HUES64 (cell line): ENCODE results near the gene NEK3.
"Not testable (repeated sequence)": the region's sequence is repeated elsewhere in the genome, so short reads cannot be mapped to it uniquely, and the experiment has no call there.

Experiments used
- H3K27ac ChIP-seq: 2 replicates; pipeline ENCODE4 v1.7.0; 2013; ENCODE audit warnings: low read depth, low read length, inconsistent platforms
- H3K27me3 ChIP-seq: 2 replicates; pipeline ENCODE4 v1.6.1; 2013; ENCODE audit warnings: mild to moderate bottlenecking, low read length; ENCODE audit not compliant: insufficient read depth
- H3K36me3 ChIP-seq: 2 replicates; pipeline ENCODE4 v1.6.1; 2013; ENCODE audit warnings: mild to moderate bottlenecking, low read length; ENCODE audit not compliant: insufficient read depth
- H3K4me1 ChIP-seq: 2 replicates; pipeline ENCODE4 v1.6.1; 2013; ENCODE audit warnings: mild to moderate bottlenecking, low read length, moderate library complexity; ENCODE audit not compliant: insufficient read depth
- H3K4me3 ChIP-seq: 2 replicates; pipeline ENCODE4 v1.5.1; 2013; ENCODE audit warnings: mild to moderate bottlenecking, low read length, moderate library complexity
- H3K9ac ChIP-seq: 2 replicates; pipeline ENCODE4 v1.6.1; 2013; ENCODE audit warnings: mild to moderate bottlenecking, low read depth, low read length
- H3K9me3 ChIP-seq: 2 replicates; pipeline ENCODE4 v1.6.1; 2013; ENCODE audit warnings: low read depth, low read length; ENCODE audit not compliant: insufficient read depth
- WGBS: fragments of 150-250, 120-280 bp; methylation state at CpG from one replicate; pipeline ENCODE4 v1.1.7; 2013; ENCODE audit warnings: missing lambda C conversion rate; 5-methylcytosine and 5-hydroxymethylcytosine counted together

The NEK3 gene

DNA sequence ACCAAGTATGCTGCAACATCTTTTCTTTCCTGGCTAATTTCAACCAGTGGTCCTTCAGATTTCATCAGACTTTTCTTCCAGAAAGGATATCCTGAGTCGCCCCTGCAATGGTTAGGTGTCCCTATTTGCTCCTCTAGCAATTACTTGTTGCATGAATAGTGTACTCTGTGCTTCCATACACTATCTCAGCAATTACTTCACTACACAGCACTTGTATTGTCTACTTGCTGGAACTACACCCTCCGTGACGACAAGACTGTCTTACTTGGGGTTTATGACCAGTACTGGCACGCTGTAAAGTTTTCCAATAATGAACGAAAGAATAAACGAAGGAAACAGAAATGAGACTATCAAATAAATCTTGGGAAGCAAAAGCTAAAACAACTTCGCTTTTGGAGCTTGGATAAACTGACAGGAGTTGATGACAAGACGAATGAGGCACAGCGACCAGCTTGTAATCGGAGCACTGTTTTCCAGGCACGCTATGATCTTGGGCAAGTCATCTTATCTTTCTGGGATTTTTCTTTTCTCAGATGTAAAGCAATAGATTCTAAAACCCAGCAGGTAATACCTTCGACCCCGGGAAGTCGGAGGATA is 34.3 kb upstream of the NEK3 start:
- 3% methylated on average over 14 of the region's 14 CpGs for WGBS
- H3K9me3 ChIP-seq, H3K36me3 ChIP-seq, H3K27me3 ChIP-seq, H3K4me1 ChIP-seq: not testable (repeated sequence)
- Histone ChIP-seq H3K4me3 (peak overlapping the region; percentile 91), H3K9ac (peak overlapping the region; percentile 90), H3K27ac (peak overlapping the region; percentile 59; the same call in 1 of the 2 replicates)

DNA sequence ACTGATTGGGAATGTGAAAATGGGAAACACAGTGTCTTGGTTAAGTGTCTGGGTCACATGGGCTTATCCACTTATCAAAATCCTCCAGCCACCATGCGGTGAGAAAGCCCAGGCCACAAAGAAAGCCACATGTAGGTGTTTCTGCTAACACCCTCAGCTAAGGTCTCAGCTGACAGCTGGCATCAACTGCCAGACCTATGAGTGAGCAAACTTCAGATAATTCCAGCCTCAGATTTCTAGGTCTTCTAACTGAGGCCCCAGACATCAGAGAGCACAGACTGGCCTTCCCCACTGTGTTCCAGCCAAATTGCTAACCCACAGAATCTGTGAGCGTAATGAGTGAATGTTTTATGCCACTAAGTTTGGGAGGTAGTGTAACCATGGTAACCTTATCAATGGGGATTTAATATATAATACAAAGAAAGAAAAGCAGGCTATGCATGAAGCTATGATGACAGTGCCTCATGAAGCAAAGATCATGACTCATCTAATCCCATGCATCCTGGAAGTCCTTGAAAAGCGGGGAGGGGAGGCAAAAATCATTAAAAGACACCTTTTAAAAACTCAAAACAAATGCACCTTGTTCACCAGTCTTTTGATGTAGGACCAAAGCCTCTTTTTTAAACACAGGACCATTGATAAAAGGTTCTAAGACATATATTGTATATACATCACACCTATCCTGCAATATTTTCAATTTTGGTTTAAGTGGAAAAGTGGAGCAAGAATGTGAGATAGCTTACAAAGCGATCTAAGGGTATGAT is 28.2 kb upstream of the NEK3 start:
- H3K27ac ChIP-seq, H3K27me3 ChIP-seq, H3K4me1 ChIP-seq, H3K9ac ChIP-seq, H3K4me3 ChIP-seq, H3K9me3 ChIP-seq: not testable (repeated sequence)
- peaks cover 52% of the 10 kb centered on the region for H3K36me3 ChIP-seq
- WGBS = 92% methylated on average over 3 of the region's 4 CpGs

GRCh38 chr13:52187029-52187423 is 27.6 kb upstream of the NEK3 start:
- no peaks in the 10 kb centered on the region for H3K4me1 ChIP-seq
- H3K9me3 ChIP-seq = no peaks in the 10 kb centered on the region
- no peak overlapping the region for H3K4me3 ChIP-seq
- H3K27me3 ChIP-seq = no peaks in the 10 kb centered on the region
- H3K36me3 ChIP-seq = peaks cover 54% of the 10 kb centered on the region
- WGBS = no CpG with 5 or more reads among the region's 1 CpG
- H3K27ac ChIP-seq = no peak overlapping the region
- H3K9ac ChIP-seq = no peak overlapping the region

DNA sequence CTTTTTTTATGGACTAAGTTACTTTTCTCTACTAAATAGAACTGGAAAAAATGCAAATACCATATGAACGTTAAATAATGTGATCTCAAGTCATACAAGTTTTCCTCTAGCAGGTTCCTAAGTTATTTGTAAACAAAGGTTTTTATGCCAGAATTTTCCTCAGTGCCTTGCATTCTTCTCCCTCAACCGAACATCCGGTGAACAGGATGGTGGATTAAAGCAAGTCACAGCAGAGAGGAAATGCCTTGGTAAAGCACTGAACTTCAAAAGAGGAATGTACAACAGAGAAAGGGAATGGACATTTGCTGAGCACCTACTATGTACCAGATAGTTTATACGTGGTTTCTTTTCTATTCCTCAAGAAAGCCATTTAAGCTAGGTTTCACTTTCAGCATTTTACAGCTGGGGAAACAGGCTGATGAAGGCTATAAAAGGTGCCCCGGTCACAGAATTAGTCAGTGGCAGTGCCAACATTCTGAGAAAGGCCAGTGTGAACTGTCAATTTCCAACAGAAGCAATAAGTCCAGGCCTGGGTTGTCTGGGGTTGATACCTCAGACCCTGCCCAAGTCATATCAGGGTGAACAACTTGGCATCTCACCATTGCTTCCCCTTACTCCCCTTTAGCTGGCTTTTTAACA is 22.0 kb upstream of the NEK3 start:
- not testable (repeated sequence) for H3K9ac ChIP-seq, H3K27me3 ChIP-seq, H3K4me3 ChIP-seq, H3K9me3 ChIP-seq, H3K27ac ChIP-seq, H3K4me1 ChIP-seq
- 92% methylated on average over 5 of the region's 5 CpGs for WGBS
- peaks cover 74% of the 10 kb centered on the region for H3K36me3 ChIP-seq

DNA sequence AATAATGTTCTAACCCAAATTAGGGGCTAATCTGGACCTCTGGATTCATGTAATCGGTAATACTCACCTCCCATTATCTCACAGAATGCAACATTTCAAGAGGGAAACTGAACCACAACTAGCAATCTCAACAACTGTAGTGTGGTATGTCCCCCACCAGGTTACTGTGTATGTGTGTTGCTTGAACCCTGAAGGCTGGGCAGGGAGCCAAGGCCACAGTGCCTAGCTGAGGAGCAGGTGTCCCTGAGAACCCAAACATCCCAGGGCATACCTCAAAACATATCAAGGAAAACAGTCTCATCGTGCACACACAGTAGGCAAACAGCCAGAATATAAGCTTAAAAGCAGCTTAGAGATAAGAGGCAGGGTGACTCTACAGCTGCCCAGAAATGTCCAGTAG is 20.5 kb upstream of the NEK3 start:
- H3K27me3 ChIP-seq = no peaks in the 10 kb centered on the region
- 100% methylated on average over 2 of the region's 2 CpGs for whole genome bisulfite sequencing

GRCh38 chr13:52177276-52177675 is 17.9 kb upstream of the NEK3 start:
- Histone ChIP-seq H3K36me3 (peaks cover 86% of the 10 kb centered on the region), H3K4me3 (no peak overlapping the region)
- 92% methylated on average over 2 of the region's 2 CpGs for WGBS

More for the DNA sequence above, 20.5 kb upstream of the NEK3 start:
- H3K27ac ChIP-seq = no peak overlapping the region
- H3K36me3 ChIP-seq = peaks cover 75% of the 10 kb centered on the region
- H3K4me1 ChIP-seq = no peaks in the 10 kb centered on the region
- no peak overlapping the region for H3K4me3 ChIP-seq
- no peak overlapping the region for H3K9ac ChIP-seq
- no peaks in the 10 kb centered on the region for H3K9me3 ChIP-seq

GRCh38 chr13:52173970-52174369 is 14.6 kb upstream of the NEK3 start:
- H3K36me3 ChIP-seq = peaks cover 89% of the 10 kb centered on the region
- H3K27ac ChIP-seq, H3K27me3 ChIP-seq, H3K9ac ChIP-seq, H3K4me3 ChIP-seq, H3K4me1 ChIP-seq, H3K9me3 ChIP-seq: not testable (repeated sequence)
- 99% methylated on average over 6 of the region's 6 CpGs for WGBS

More at GRCh38 chr13:52177276-52177675, 17.9 kb upstream of the NEK3 start:
- Histone ChIP-seq H3K9me3 (no peaks in the 10 kb centered on the region), H3K9ac (no peak overlapping the region), H3K27me3 (no peaks in the 10 kb centered on the region), H3K27ac (no peak overlapping the region), H3K4me1 (no peaks in the 10 kb centered on the region)

DNA sequence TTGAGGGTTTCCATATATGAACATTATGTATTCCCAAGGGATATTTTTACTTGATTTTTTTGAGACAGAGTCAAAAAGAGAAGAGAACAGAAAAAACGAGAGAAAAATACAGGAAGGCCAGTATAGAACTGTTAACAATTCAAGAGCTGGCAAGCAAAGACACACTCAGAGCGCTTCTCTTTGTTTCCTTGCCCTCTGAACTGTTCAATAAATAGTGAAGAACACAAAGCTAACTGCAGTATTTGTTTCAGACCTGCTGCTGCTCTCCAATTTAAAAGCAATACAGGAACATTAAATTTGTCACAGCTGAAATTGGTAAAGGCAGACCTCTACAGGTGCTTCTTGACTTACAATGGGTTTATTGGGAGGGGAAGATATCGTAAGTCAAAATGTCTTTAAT is 14.0 kb upstream of the NEK3 start:
- WGBS = 99% methylated on average over 2 of the region's 3 CpGs
- Histone ChIP-seq H3K36me3 (peaks cover 92% of the 10 kb centered on the region), H3K4me3 (no peak overlapping the region), H3K4me1 (no peaks in the 10 kb centered on the region), H3K9me3 (no peaks in the 10 kb centered on the region), H3K27ac (no peak overlapping the region), H3K27me3 (no peaks in the 10 kb centered on the region), H3K9ac (no peak overlapping the region)

GRCh38 chr13:52171686-52172085 is 12.3 kb upstream of the NEK3 start:
- H3K36me3 ChIP-seq = peaks cover 85% of the 10 kb centered on the region
- not testable (repeated sequence) for H3K9me3 ChIP-seq, H3K4me3 ChIP-seq, H3K4me1 ChIP-seq, H3K27ac ChIP-seq, H3K27me3 ChIP-seq, H3K9ac ChIP-seq
- WGBS = 100% methylated on average over 1 of the region's 1 CpG

GRCh38 chr13:52170828-52171391 is 11.5 kb upstream of the NEK3 start:
- H3K9me3 ChIP-seq, H3K9ac ChIP-seq, H3K27ac ChIP-seq, H3K4me1 ChIP-seq, H3K27me3 ChIP-seq, H3K4me3 ChIP-seq: not testable (repeated sequence)
- WGBS = 100% methylated on average over 1 of the region's 1 CpG
- H3K36me3 ChIP-seq = peaks cover 80% of the 10 kb centered on the region

- H3K4me1 ChIP-seq = no peaks in the 10 kb centered on the region
- H3K36me3 ChIP-seq = peaks cover 72% of the 10 kb centered on the region
- H3K4me3 ChIP-seq = no peak overlapping the region
- no peak overlapping the region for H3K27ac ChIP-seq
- H3K27me3 ChIP-seq = no peaks in the 10 kb centered on the region
- H3K9ac ChIP-seq = no peak overlapping the region
- no peaks in the 10 kb centered on the region for H3K9me3 ChIP-seq
- WGBS = 97% methylated on average over 5 of the region's 5 CpGs
These were observed 10.4 kb upstream of the NEK3 start for GRCh38 chr13:52169839-52170238.
